Stomach (tissue), 9 donors: Measurements from ENCODE around the gene AAMDC. TPM values are rescaled to one million over a fixed set of nuclear protein-coding genes. Genes with fewer than 3 reads are reported as not detected.
A peak's percentile ranks its signal among the peaks of the same experiment; 100 is the strongest.
"Not testable (repeated sequence)": the region's sequence is repeated elsewhere in the genome, so short reads cannot be mapped to it uniquely, and the experiment has no call there.

Experiments used
- DNase-seq, 2 donors: peaks; one replicate each; pipeline versions ENCODE4 v3.0.0 to v3.0.0-alpha.2; 2013 to 2019
- H3K27ac ChIP-seq, 5 donors: fragments of 200-600 bp in 4 of 5; sonication (generic) in 4 of 5; one replicate each; pipeline ENCODE4 v1.5.1; 2013 to 2019; ENCODE audit warnings: mild to moderate bottlenecking in 1 of 5, moderate library complexity in 1 of 5
- H3K27me3 ChIP-seq, 3 donors: fragments of 200-600 bp; sonication (generic); one replicate each; pipeline ENCODE4 v1.5.1; 2017 to 2019; ENCODE audit warnings: mixed run types in 1 of 3
- H3K36me3 ChIP-seq, 4 donors: fragments of 200-600 bp; sonication (generic); 1 replicate in 3 of 4; 2 replicates in 1 of 4; pipeline ENCODE4 v1.5.1; 2016 to 2019
- H3K4me1 ChIP-seq, 4 donors: fragments of 200-600 bp; sonication (generic); one replicate each; pipeline ENCODE4 v1.5.1; 2016 to 2019
- H3K4me3 ChIP-seq, 4 donors: fragments of 200-600 bp; sonication (generic) in 3 of 4; one replicate each; pipeline ENCODE4 v1.5.1; 2016 to 2019; ENCODE audit warnings: mild to moderate bottlenecking in 1 of 4
- H3K9me3 ChIP-seq, 4 donors: fragments of 200-600 bp; sonication (generic); one replicate each; pipeline ENCODE4 v1.5.1; 2016 to 2019
- EP300 ChIP-seq: sonication (generic); formaldehyde crosslinking; IDR thresholded peaks from one replicate; pipeline ENCODE4 v1.6.1; 2017; ENCODE audit warnings: antibody characterized with exemption
- POLR2A ChIP-seq, 4 donors: fragments of 450-650 bp; IDR thresholded peaks; one replicate each; pipeline ENCODE4 v1.6.1; 2016; ENCODE audit warnings: antibody characterized with exemption in 4 of 4, control low read depth in 2 of 4, mild to moderate bottlenecking in 1 of 4, moderate library complexity in 1 of 4
- POLR2AphosphoS5 ChIP-seq, 3 donors: sonication (generic); formaldehyde crosslinking; IDR thresholded peaks; one replicate each; pipeline ENCODE4 v1.6.1; 2016; ENCODE audit warnings: antibody characterized with exemption in 3 of 3
- WGBS, 5 donors: extraction: QIAGEN DNeasy Blood & Tissue Kit in 3 of 5; methylation state at CpG; one replicate each; pipeline versions ENCODE4 v1.1.5 to v1.1.7; 2013 to 2018; 5-methylcytosine and 5-hydroxymethylcytosine counted together
- intact Hi-C: fragments of 100-400 bp; cut with DNase I; formaldehyde crosslinking; loops from one replicate; pipeline ENCODE4 v1.15.1; 2023; ENCODE audit warnings: low total_unique reads
- polyA plus RNA-seq, 3 donors: library from polyadenylated mRNA; stranded (reverse); fragments of 200-250 nt; gene quantifications; one replicate each; pipeline ENCODE4 v1.2.3, GENCODE V29; 2013
- total RNA-seq, 5 donors: library from RNA; depleted of rRNA; stranded (reverse); fragments of >200 nt; gene quantifications; one replicate each; pipeline versions ENCODE4 v1.1.0 to v1.2.3, GENCODE V29; 2014 to 2016
- TF ChIP-seq, protein P1 (sequence below), 7 experiments: fragments of 450-650 bp in 4 of 7; fragments of 200-600 bp in 3 of 7; sonication (generic) in 3 of 7; IDR thresholded peaks; one replicate each; pipeline ENCODE4 v1.5.1; 2016 to 2019; ENCODE audit warnings: antibody characterized with exemption in 7 of 7, control low read depth in 2 of 7, mild to moderate bottlenecking in 1 of 7
- donor health status: healthy with polysubstance abuse.
- donor health status: Bipolar disorder and iron deficiency.
- donor health status: healthy.

AAMDC gene
- total and polyA plus RNA-seq, 8 donors = 2.2 to 127 (median 32.7) TPM; not detected in 1

DNA sequence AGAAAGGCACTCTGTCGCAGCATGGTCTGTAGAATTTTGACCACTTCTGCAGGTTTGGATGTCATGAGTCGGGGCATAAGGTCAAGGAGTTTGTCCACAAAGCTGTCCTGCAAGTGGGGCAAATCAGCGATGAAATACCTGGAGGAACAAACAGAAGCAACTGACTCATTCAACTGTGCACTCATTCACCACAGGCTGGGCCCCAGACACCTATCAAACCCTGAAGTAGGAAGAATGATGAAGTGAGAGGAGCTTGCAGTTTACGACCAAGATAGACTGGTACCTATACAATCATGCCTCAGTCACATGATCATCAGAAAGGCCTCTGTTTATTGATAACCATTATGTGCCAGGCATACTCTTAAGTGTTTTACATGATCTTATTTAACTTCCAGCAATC, 70.8 kb downstream of the AAMDC start:
- H3K27me3 ChIP-seq, H3K9me3 ChIP-seq, DNase-seq, intact Hi-C loops, H3K27ac ChIP-seq, H3K4me3 ChIP-seq, H3K4me1 ChIP-seq: not testable (repeated sequence)
- WGBS, 5 donors = 80 to 84% (median 80%) methylated on average over 2 to 3 of the region's 4 CpGs
- H3K36me3 ChIP-seq = peaks cover 0 to 57% (median 51%) of the 10 kb centered on the region in 4 donors

DNA sequence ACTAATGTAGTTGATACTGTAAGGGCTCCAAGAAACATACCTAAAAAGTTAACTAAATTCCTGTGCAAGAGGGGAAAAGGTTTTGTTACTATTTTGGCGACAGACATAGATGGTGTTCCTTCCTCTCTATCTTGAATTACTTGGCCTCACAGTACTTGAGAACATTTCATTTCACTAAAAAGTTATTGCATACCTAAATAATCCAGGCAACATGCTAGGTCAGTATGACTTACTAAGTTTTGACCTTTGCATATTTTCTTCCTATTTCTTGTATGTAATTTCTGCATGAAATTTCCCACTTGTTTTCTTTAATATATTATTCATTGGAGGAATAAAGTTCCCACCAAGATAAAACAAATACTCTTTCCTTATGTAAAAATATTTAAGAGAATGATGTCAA, 74.0 kb downstream of the AAMDC start:
- H3K4me1 ChIP-seq, H3K27me3 ChIP-seq, H3K4me3 ChIP-seq, intact Hi-C loops, DNase-seq, H3K9me3 ChIP-seq, H3K27ac ChIP-seq: not testable (repeated sequence)
- H3K36me3 ChIP-seq = peaks cover 0 to 70% (median 62%) of the 10 kb centered on the region in 4 donors
- 79 to 95% (median 92%) methylated on average over 1 of the region's 1 CpG for WGBS, 5 donors

DNA sequence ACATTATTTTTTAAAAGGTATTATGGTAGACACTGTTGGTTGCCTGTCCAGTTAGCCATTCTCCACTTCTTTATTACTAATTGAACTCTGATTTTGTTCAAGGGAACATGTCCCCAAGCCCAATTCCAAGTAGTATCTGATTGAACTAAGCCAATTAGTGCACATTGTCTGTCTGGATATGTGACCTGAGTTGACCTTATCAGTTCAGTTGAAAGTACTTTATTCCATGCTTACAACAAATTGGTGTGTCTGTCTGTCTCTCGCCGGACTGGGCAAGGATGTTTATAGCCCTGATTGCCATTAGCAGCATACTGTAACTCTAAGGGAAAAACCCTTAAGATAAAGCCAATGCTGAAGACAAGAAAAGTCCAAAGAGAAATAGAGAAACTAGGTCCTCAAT, 87.9 kb downstream of the AAMDC start:
- Histone ChIP-seq H3K27me3 (no peaks in the 10 kb centered on the region), H3K4me3 (no peak overlapping the region), H3K36me3 (peaks cover 0 to 39% (median 15%) of the 10 kb centered on the region in 4 donors), H3K9me3 (no peaks in the 10 kb centered on the region), H3K27ac (no peak overlapping the region), H3K4me1 (peaks cover 0 to 12% (median 6%) of the 10 kb centered on the region in 4 donors)
- intact Hi-C loops = no loop called here
- DNase-seq = no peak
- TF ChIP-seq POLR2AphosphoS5 (IDR thresholded peaks at IDR 0.05) (no peak), EP300 (no peak), POLR2A (IDR thresholded peaks at IDR 0.05) (no peak)
- TF ChIP-seq, protein P1, sequence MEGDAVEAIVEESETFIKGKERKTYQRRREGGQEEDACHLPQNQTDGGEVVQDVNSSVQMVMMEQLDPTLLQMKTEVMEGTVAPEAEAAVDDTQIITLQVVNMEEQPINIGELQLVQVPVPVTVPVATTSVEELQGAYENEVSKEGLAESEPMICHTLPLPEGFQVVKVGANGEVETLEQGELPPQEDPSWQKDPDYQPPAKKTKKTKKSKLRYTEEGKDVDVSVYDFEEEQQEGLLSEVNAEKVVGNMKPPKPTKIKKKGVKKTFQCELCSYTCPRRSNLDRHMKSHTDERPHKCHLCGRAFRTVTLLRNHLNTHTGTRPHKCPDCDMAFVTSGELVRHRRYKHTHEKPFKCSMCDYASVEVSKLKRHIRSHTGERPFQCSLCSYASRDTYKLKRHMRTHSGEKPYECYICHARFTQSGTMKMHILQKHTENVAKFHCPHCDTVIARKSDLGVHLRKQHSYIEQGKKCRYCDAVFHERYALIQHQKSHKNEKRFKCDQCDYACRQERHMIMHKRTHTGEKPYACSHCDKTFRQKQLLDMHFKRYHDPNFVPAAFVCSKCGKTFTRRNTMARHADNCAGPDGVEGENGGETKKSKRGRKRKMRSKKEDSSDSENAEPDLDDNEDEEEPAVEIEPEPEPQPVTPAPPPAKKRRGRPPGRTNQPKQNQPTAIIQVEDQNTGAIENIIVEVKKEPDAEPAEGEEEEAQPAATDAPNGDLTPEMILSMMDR (IDR thresholded peaks at IDR 0.05) = no peak
- 88 to 100% (median 97%) methylated on average over 2 of the region's 2 CpGs for WGBS, 5 donors

DNA sequence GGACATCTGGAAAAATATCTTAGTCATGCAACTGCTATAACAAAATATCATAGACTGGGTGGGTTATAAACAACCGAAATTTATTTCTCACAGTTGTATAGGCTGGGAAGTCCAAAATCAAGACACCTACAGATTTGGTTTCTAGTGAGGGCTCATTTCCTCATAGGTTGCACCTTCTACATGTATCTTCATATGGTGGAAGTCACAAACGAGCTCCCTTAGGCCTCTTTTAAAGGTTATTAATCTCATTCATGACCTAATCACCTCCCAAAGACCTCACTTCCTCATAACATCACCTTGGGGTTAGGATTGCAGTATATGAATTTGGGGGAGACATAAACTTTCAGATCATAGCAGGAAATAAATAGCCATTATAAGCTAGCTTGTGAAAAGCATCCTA, 88.3 kb downstream of the AAMDC start:
- TF ChIP-seq POLR2AphosphoS5 (IDR thresholded peaks at IDR 0.05) (no peak), POLR2A (IDR thresholded peaks at IDR 0.05) (no peak), EP300 (no peak)
- TF ChIP-seq, protein P1 (IDR thresholded peaks at IDR 0.05) = no peak
- Histone ChIP-seq H3K4me3 (no peak overlapping the region), H3K27ac (no peak overlapping the region), H3K27me3 (no peaks in the 10 kb centered on the region), H3K4me1 (peaks cover under 1 to 17% (median 9%) of the 10 kb centered on the region in 4 donors), H3K36me3 (peaks cover 0 to 38% (median 14%) of the 10 kb centered on the region in 4 donors), H3K9me3 (no peaks in the 10 kb centered on the region)
- WGBS, 5 donors = 86 to 96% (median 92%) methylated on average over 2 of the region's 2 CpGs
- no peak for DNase-seq
- intact Hi-C loops = no loop called here

DNA sequence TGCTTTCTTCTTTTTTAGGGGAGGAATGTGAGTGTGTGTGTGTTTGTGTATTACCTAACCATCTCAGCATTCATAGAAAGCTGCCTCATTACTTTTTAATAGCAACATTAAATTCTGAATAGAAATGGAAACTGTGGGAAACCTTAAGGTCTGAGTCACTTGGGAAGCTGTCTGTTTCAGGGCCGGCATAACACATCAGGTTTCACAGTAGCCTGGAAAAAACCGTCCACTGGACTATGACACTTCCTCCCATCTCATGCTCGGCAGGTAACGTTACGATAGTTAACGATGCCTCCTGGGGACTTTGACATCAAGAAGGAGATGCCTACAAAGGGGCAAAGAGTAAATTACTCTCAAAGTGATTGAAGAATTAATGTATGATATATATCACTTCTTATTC, 89.9 kb downstream of the AAMDC start:
- H3K9me3 ChIP-seq, H3K4me3 ChIP-seq, H3K27me3 ChIP-seq, DNase-seq, intact Hi-C loops, H3K27ac ChIP-seq: not testable (repeated sequence)
- 82 to 94% (median 92%) methylated on average over 6 of the region's 6 CpGs for WGBS, 5 donors
- Histone ChIP-seq H3K4me1 (peaks cover 5 to 28% (median 14%) of the 10 kb centered on the region in 4 donors), H3K36me3 (peaks cover 0 to 37% (median 12%) of the 10 kb centered on the region in 4 donors)

DNA sequence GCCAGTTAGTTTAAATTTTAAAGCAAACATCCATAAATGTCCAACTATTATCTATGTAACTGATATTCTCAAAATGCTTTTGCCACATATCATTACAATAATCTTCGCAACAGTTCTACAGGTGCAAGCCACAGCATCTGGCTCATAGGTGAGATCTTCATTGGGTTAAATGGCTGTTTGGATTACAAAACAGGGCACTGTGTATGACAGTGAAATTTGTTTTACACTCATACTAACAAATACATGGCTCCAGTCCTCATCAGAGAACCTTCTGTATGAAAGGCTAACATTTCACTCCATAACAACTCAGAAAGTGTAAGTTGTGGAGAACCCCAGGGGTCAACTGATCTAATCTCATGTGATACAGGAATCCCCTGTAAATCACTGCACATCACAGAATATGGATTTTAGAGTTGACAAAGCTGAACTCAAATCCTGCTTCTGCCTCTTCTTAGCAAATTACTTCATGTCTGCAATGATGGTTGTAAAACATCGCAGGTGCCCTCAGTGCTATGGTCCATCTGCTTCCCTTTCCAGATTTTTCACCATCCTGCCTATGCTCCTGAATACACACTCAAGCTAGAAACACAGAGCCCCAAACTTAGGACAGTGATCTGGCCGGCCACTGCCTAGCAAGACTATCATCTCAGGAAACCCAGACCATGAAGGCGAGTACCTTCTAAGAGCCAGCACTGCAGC, 92.8 kb downstream of the AAMDC start:
- H3K27ac ChIP-seq = not testable (repeated sequence)
- WGBS, 5 donors = 53 to 76% (median 74%) methylated on average over 3 to 4 of the region's 4 CpGs

More for the DNA sequence above, 92.8 kb downstream of the AAMDC start:
- DNase-seq = peak in 1 of 2 donors; percentile 7
- H3K4me1 ChIP-seq = peaks cover 5 to 23% (median 10%) of the 10 kb centered on the region in 4 donors
- peaks cover 4 to 40% (median 20%) of the 10 kb centered on the region in 4 donors for H3K36me3 ChIP-seq
- H3K4me3 ChIP-seq, intact Hi-C loops, H3K27me3 ChIP-seq, H3K9me3 ChIP-seq: not testable (repeated sequence)
